T-helper 1 cell (primary cell): ENCODE results near the gene DCUN1D2.
A peak's percentile ranks its signal among the peaks of the same experiment; 100 is the strongest.

ENCODE experiments used
- DNase-seq, 5 donors: peaks; one replicate each; pipeline ENCODE4 v3.0.0-alpha.2; 2012 to 2020

The DCUN1D2 gene

GRCh38 chr13:113518076-113518803, 27.7 kb upstream of the DCUN1D2 start:
- DNase-seq: no peak

DNA sequence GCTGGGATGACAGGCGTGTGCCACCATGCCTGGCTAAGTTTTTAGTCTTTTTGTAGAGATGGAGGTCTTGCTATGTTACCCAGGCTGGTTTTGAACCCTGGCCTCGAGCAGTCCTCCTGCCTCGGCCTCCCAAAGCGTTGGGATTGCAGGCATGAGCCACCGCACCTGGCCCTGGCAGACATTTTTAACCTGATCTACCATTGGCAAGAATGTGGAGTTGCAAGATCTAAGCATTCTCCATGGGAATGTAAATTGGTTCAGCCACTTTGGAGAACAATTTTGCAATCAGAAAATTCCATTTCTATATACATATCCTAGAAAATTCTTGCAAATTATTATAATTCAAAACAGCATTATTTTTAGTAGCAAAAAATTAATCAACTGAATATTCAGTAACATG, 24.3 kb upstream of the DCUN1D2 start:
- no peak for DNase-seq

- no peak for DNase-seq
These were observed 23.2 kb upstream of the DCUN1D2 start for GRCh38 chr13:113513761-113514160.

GRCh38 chr13:113511361-113511760, 20.9 kb upstream of the DCUN1D2 start:
- DNase-seq: no peak

GRCh38 chr13:113510871-113511270, 20.4 kb upstream of the DCUN1D2 start:
- no peak for DNase-seq

DNA sequence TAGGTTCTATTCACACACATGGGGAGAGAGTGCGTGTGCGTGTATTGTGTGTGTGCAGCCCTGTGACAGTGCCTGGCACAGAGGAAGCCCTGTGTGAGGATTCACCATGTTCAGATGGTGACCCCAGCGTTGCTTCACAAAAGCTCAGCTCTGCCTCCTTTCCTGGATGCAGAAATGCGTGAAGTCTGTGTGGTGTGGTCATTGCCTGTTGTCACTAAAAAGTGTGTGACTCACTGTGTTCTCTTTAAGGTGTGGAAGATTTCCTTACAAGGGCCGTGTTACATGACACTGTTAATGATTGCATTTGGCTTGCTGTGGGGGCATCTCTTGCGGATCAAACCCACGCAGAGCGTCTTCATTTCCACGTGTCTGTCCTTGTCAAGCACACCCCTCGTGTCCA, 19.5 kb upstream of the DCUN1D2 start:
- no peak for DNase-seq

- DNase-seq: no peak
These were observed 18.2 kb upstream of the DCUN1D2 start for GRCh38 chr13:113508521-113509254.

- no peak for DNase-seq
These were observed 17.2 kb upstream of the DCUN1D2 start for GRCh38 chr13:113507505-113508345.

DNA sequence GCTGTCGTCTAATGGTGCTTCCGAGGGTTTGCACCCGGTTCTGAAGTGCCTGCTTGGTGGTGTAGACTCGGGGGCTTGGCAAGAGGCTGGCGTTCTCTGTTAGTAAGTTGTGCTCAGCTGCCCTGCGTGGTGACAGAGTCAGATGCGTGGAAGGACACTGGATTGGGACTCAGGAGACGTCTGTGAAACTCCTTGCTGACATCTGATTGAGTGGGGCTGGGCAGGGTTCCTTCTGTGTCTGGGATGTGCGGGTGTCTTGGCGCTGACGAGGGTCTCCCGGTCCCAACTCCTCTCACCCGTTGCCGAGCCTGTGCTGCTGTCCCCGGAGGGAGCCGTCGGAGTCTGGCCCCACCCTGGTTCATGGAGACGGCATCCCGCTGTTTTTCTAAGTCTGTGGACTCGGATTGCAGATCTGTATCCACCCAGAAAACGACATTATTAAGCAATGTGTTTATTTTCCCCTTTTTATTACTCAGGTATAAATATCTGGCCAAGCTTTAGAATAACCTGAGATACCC, 16.4 kb upstream of the DCUN1D2 start:
- DNase-seq: no peak

DNA sequence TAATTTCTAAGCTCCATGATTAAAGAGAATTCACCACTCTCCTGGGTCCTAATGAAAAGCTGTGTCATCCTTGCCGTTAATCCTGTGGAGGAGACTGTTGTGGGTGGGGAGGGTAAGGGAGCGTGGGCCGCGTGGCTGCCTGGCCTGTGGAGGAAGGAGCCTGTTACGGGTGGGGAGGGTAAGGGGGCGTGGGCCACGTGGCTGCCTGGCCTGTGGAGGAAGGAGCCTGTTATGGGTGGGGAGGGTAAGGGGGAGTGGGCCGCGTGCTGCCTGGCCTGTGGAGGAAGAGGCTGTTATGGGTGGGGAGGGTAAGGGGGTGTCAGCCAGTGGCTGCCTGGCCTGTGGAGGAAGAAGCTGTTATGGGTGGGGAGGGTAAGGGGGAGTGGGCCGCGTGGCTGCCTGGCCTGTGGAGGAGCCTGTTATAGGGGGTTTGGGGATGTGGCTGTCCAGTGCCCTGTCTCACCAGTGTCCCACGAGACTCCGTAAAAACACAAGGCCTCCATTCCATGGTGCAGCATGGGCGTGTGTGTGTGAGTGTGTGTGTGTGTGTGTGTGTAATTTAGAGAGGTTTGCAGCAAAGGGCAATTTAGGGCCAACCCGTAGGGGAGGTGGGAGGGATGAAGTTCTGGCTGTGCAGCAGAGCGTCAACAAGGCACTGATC, 15.6 kb upstream of the DCUN1D2 start:
- DNase-seq: no peak

DNA sequence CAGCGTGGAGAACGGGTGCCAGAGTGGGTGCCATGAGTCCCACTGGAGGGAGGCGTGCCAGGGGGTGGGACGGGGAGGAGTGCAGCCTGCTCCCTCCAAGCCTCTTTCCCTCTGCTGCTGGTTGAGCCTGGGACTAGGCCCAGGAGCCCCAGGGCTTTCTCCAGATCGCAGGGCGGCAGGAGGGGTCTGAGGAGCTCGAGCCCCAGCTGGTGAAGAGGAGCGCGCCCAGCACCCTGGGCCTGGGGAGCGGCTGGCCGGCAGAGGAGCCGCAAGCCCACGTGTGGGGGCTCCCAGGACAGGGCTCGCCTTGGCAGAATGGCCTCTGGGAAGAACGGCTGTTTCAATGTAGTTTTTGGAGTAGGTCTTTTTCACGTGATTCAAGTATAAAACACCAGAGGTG, 12.2 kb upstream of the DCUN1D2 start:
- DNase-seq: no peak

- DNase-seq: no peak
These were observed 10.2 kb upstream of the DCUN1D2 start for GRCh38 chr13:113500530-113501265.

- no peak for DNase-seq
These were observed 9.4 kb upstream of the DCUN1D2 start for GRCh38 chr13:113499936-113500335.

- no peak for DNase-seq
These were observed 8.4 kb upstream of the DCUN1D2 start for GRCh38 chr13:113498905-113499304.

GRCh38 chr13:113497217-113497616, 6.7 kb upstream of the DCUN1D2 start:
- DNase-seq: no peak

- no peak for DNase-seq
These were observed 5.1 kb upstream of the DCUN1D2 start for GRCh38 chr13:113495494-113496210.

- peak in 1 of 5 donors; percentile 58 for DNase-seq
These were observed 2.9 kb upstream of the DCUN1D2 start for GRCh38 chr13:113493315-113493951.

DNA sequence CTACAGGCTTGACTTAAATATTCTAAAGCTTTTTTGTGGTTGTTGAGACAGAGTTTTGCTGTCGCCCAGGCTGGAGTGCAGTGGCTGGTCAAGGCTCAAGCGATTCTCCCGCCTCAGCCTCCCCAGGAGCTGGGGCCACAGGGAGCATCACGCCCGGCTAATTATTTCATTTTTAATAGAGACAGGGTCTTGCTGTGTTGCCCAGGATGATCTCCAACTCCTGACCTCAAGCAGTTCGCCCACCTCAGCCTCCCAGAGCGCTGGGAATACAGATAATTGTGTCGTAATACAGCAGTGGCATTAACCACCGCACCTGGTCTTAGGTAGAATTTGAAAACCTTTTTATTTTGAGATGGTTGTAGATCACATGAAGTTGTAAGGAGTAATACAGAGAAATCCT, 1.5 kb upstream of the DCUN1D2 start:
- no peak for DNase-seq

DNA sequence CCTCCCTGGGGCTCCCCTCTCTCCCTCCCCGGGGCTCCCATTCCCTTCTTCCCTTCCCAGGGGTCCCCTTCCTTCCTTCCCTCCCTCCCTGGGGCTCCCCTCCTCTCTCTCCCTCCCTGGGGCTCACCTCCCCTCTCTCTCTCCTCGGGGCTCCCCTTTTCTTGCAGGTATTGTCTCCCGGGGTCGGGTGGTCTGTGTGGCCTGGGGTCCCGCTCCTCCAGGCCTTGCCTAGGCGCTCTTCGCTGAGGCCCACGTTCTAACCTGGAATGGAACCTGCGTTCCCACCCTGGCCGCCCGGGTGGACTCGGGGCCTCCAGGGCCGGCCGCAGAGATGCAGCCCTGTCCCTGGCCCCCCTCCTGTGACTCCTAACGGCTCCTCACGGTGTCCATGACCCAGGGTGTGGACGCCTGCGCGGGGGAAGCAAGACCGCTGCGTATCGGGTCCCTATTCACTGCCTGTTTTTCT, 940 bp upstream of the DCUN1D2 start:
- no peak for DNase-seq
